Subcutaneous abdominal adipose tissue (tissue), 5 donors: Measurements from ENCODE around the gene NCF2.

ENCODE experiments used
- H3K27ac ChIP-seq: one replicate; pipeline ENCODE4 v1.7.0; 2013; ENCODE audit warnings: low read depth, mild to moderate bottlenecking, inconsistent platforms, low read length, moderate library complexity
- H3K27me3 ChIP-seq, 5 donors: one replicate each; pipeline ENCODE4 v1.7.0; 2013; ENCODE audit warnings: low read length in 5 of 5, inconsistent platforms in 1 of 5; ENCODE audit not compliant: control insufficient read depth in 5 of 5, insufficient read depth in 4 of 5
- H3K36me3 ChIP-seq, 5 donors: one replicate each; pipeline ENCODE4 v1.7.0; 2013; ENCODE audit warnings: low read length in 5 of 5; ENCODE audit not compliant: control insufficient read depth in 5 of 5, insufficient read depth in 5 of 5
- H3K4me1 ChIP-seq, 5 donors: one replicate each; pipeline ENCODE4 v1.7.0; 2013; ENCODE audit warnings: low read length in 5 of 5, mild to moderate bottlenecking in 3 of 5, moderate library complexity in 1 of 5; ENCODE audit not compliant: control insufficient read depth in 5 of 5, insufficient read depth in 5 of 5
- H3K4me3 ChIP-seq, 5 donors: one replicate each; pipeline ENCODE4 v1.7.0; 2013; ENCODE audit warnings: low read length in 5 of 5, low read depth in 1 of 5
- H3K9ac ChIP-seq, 5 donors: one replicate each; pipeline ENCODE4 v1.7.0; 2013; ENCODE audit warnings: low read length in 5 of 5, mild to moderate bottlenecking in 4 of 5, moderate library complexity in 3 of 5
- H3K9me3 ChIP-seq, 5 donors: one replicate each; pipeline ENCODE4 v1.7.0; 2013; ENCODE audit warnings: low read length in 5 of 5; ENCODE audit not compliant: control insufficient read depth in 5 of 5
- donor health status: healthy.
- donor health status: healthy.
- donor health status: healthy.
- donor health status: healthy.
- donor health status: healthy.

Gene NCF2

GRCh38 chr1:183548116-183548515 is 42.1 kb downstream of the NCF2 start:
- no peak overlapping the region for H3K9ac ChIP-seq
- H3K36me3 ChIP-seq, result peaks cover 50 to 83% (median 76%) of the 10 kb centered on the region in 5 donors
- H3K4me1 ChIP-seq, result peaks cover 0 to 3% (median 0%) of the 10 kb centered on the region in 5 donors
- H3K27ac ChIP-seq, result no peak overlapping the region
- no peaks in the 10 kb centered on the region for H3K27me3 ChIP-seq
- H3K9me3 ChIP-seq, result no peaks in the 10 kb centered on the region
- H3K4me3 ChIP-seq, result no peak overlapping the region

- peaks cover 0 to 3% (median 0%) of the 10 kb centered on the region in 5 donors for H3K4me1 ChIP-seq
- no peaks in the 10 kb centered on the region for H3K9me3 ChIP-seq
- H3K9ac ChIP-seq, result no peak overlapping the region
- no peak overlapping the region for H3K27ac ChIP-seq
- H3K36me3 ChIP-seq, result peaks cover 63 to 79% (median 71%) of the 10 kb centered on the region in 5 donors
- no peak overlapping the region for H3K4me3 ChIP-seq
- no peaks in the 10 kb centered on the region for H3K27me3 ChIP-seq
Observed at GRCh38 chr1:183546427-183546826, 43.8 kb downstream of the NCF2 start.

GRCh38 chr1:183544598-183545297 is 45.5 kb downstream of the NCF2 start:
- Histone ChIP-seq H3K9me3 (no peaks in the 10 kb centered on the region), H3K9ac (no peak overlapping the region), H3K4me1 (peaks cover 0 to 3% (median 0%) of the 10 kb centered on the region in 5 donors), H3K27ac (no peak overlapping the region), H3K4me3 (no peak overlapping the region), H3K36me3 (peaks cover 67 to 80% (median 73%) of the 10 kb centered on the region in 5 donors), H3K27me3 (no peaks in the 10 kb centered on the region)

- H3K27me3 ChIP-seq, result no peaks in the 10 kb centered on the region
- H3K27ac ChIP-seq, result no peak overlapping the region
- H3K9me3 ChIP-seq, result no peaks in the 10 kb centered on the region
- peak overlapping the region in 1 of 5 donors; percentile 4 for H3K9ac ChIP-seq
- no peak overlapping the region for H3K4me3 ChIP-seq
- H3K36me3 ChIP-seq, result peaks cover 64 to 80% (median 72%) of the 10 kb centered on the region in 5 donors
- peaks cover 0 to 3% (median 0%) of the 10 kb centered on the region in 5 donors for H3K4me1 ChIP-seq
Observed at GRCh38 chr1:183543619-183544204, 46.5 kb downstream of the NCF2 start.

GRCh38 chr1:183537405-183537804 is 52.9 kb downstream of the NCF2 start:
- Histone ChIP-seq H3K27ac (no peak overlapping the region), H3K27me3 (no peaks in the 10 kb centered on the region), H3K9me3 (no peaks in the 10 kb centered on the region), H3K4me3 (no peak overlapping the region), H3K9ac (no peak overlapping the region), H3K4me1 (no peaks in the 10 kb centered on the region), H3K36me3 (peaks cover 56 to 80% (median 65%) of the 10 kb centered on the region in 5 donors)

GRCh38 chr1:183533617-183534174 is 56.6 kb downstream of the NCF2 start:
- Histone ChIP-seq H3K27me3 (no peaks in the 10 kb centered on the region), H3K36me3 (peaks cover 34 to 72% (median 52%) of the 10 kb centered on the region in 5 donors), H3K27ac (no peak overlapping the region), H3K4me1 (no peaks in the 10 kb centered on the region), H3K9me3 (no peaks in the 10 kb centered on the region), H3K9ac (no peak overlapping the region), H3K4me3 (no peak overlapping the region)

GRCh38 chr1:183528577-183528976 is 61.7 kb downstream of the NCF2 start:
- H3K27me3 ChIP-seq, result no peaks in the 10 kb centered on the region
- H3K4me1 ChIP-seq, result no peaks in the 10 kb centered on the region
- H3K27ac ChIP-seq, result no peak overlapping the region
- peaks cover 24 to 60% (median 52%) of the 10 kb centered on the region in 5 donors for H3K36me3 ChIP-seq
- no peaks in the 10 kb centered on the region for H3K9me3 ChIP-seq
- H3K4me3 ChIP-seq, result no peak overlapping the region
- H3K9ac ChIP-seq, result no peak overlapping the region

GRCh38 chr1:183522104-183522503 is 68.2 kb downstream of the NCF2 start:
- H3K27ac ChIP-seq, result no peak overlapping the region
- no peak overlapping the region for H3K4me3 ChIP-seq
- H3K27me3 ChIP-seq, result no peaks in the 10 kb centered on the region
- peaks cover 0 to 6% (median 0%) of the 10 kb centered on the region in 5 donors for H3K4me1 ChIP-seq
- no peak overlapping the region for H3K9ac ChIP-seq
- H3K36me3 ChIP-seq, result peaks cover 21 to 43% (median 27%) of the 10 kb centered on the region in 5 donors
- H3K9me3 ChIP-seq, result no peaks in the 10 kb centered on the region

GRCh38 chr1:183520379-183520778 is 69.9 kb downstream of the NCF2 start:
- peaks cover 19 to 40% (median 24%) of the 10 kb centered on the region in 5 donors for H3K36me3 ChIP-seq
- H3K9me3 ChIP-seq, result no peaks in the 10 kb centered on the region
- no peak overlapping the region for H3K27ac ChIP-seq
- peaks cover 0 to 6% (median 0%) of the 10 kb centered on the region in 5 donors for H3K4me1 ChIP-seq
- H3K27me3 ChIP-seq, result no peaks in the 10 kb centered on the region
- no peak overlapping the region for H3K4me3 ChIP-seq
- H3K9ac ChIP-seq, result no peak overlapping the region

GRCh38 chr1:183517401-183517800 is 72.9 kb downstream of the NCF2 start:
- peaks cover 0 to 9% (median 3%) of the 10 kb centered on the region in 5 donors for H3K4me1 ChIP-seq
- peaks cover 17 to 30% (median 20%) of the 10 kb centered on the region in 5 donors for H3K36me3 ChIP-seq
- H3K27me3 ChIP-seq, result no peaks in the 10 kb centered on the region
- H3K9ac ChIP-seq, result no peak overlapping the region
- H3K4me3 ChIP-seq, result no peak overlapping the region
- H3K9me3 ChIP-seq, result no peaks in the 10 kb centered on the region
- no peak overlapping the region for H3K27ac ChIP-seq
